Measurements from ENCODE around the gene OR52E1.

DNA sequence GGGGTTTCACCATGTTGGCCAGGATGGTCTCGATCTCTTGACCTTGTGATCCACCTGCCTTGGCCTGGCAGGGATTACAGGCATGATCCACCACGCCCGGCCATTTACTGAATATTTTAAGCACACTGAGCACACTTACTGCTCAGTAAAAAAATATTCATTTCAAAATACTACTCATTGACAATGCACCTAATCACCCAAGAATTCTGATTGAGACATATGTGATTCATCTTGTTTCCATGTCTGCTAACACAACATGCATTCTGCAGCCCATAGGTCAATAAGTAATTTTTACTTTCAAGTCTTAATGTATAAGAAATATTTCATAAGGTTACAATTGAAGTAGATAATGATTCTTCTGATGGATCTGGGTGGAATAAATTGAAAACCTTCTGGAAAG, 27.3 kb upstream of the OR52E1 start:
- TF ChIP-seq POU2F2 (IDR thresholded peaks at IDR 0.05; ENCODE audit: low read depth, low read length) = no peak
- no peak for TF ChIP-seq POLR2AphosphoS5 (IDR thresholded peaks at IDR 0.05; ENCODE audit: low read depth, low read length)
- no peak for TF ChIP-seq POLR2A (IDR thresholded peaks at IDR 0.05; ENCODE audit: low read depth, low read length)
